Mesothelial cell of epicardium (in vitro differentiated cells): ENCODE results near the gene MRFAP1. TPM values are rescaled to one million over a fixed set of nuclear protein-coding genes. Genes with fewer than 3 reads are reported as not detected.
"Not testable (repeated sequence)": the region's sequence is repeated elsewhere in the genome, so short reads cannot be mapped to it uniquely, and the experiment has no call there.

Source experiments
- DNase-seq, 2 experiments: peaks; one replicate each; pipeline ENCODE4 v3.0.0; 2021; ENCODE audit warnings: low spot score in 2 of 2; ENCODE audit not compliant: unreplicated experiment in 2 of 2
- H3K27ac Mint-ChIP-seq: 2 replicates; pipeline ENCODE4 v1.8.0; 2021; ENCODE audit warnings: mixed read lengths
- H3K27me3 Mint-ChIP-seq: 2 replicates; pipeline ENCODE4 v1.8.0; 2021; ENCODE audit warnings: low read depth, mixed read lengths
- H3K36me3 Mint-ChIP-seq: 2 replicates; pipeline ENCODE4 v1.8.0; 2021; ENCODE audit warnings: mixed read lengths
- H3K4me1 Mint-ChIP-seq: 2 replicates; pipeline ENCODE4 v1.8.0; 2021; ENCODE audit warnings: mixed read lengths
- H3K4me3 Mint-ChIP-seq: 2 replicates; pipeline ENCODE4 v1.8.0; 2021; ENCODE audit warnings: mild to moderate bottlenecking, moderate library complexity, mixed read lengths
- H3K9me3 Mint-ChIP-seq: 2 replicates; pipeline ENCODE4 v1.8.0; 2021; ENCODE audit warnings: mixed read lengths
- CTCF ChIP-seq: fragments of 200-600 bp; sonication (generic); IDR thresholded peaks from one replicate; pipeline ENCODE4 v1.5.0; 2021; ENCODE audit warnings: antibody characterized with exemption; ENCODE audit not compliant: unreplicated experiment
- total RNA-seq: library from RNA; stranded (reverse); gene quantifications from 3 replicates; pipeline ENCODE4 v1.2.1, GENCODE V29; 2021

MRFAP1 gene
- total RNA-seq, 1 donor from 2014 or later = 242 TPM

- TF ChIP-seq CTCF = no peak
- Mint-ChIP-seq H3K4me3 (no peak overlapping the region), H3K36me3 (no peaks in the 10 kb centered on the region), H3K27me3 (no peaks in the 10 kb centered on the region), H3K4me1 (no peaks in the 10 kb centered on the region), H3K9me3 (peaks cover 2% of the 10 kb centered on the region), H3K27ac (no peak overlapping the region)
- DNase-seq = no peak
Observed at GRCh38 chr4:6649216-6649615, 8.7 kb downstream of the MRFAP1 start.

GRCh38 chr4:6654211-6654610 is 13.7 kb downstream of the MRFAP1 start:
- H3K4me1 Mint-ChIP-seq, H3K9me3 Mint-ChIP-seq, H3K27me3 Mint-ChIP-seq, H3K36me3 Mint-ChIP-seq, H3K27ac Mint-ChIP-seq, H3K4me3 Mint-ChIP-seq, DNase-seq: not testable (repeated sequence)

- not testable (repeated sequence) for H3K27me3 Mint-ChIP-seq, H3K4me3 Mint-ChIP-seq, DNase-seq, H3K27ac Mint-ChIP-seq, H3K4me1 Mint-ChIP-seq, H3K36me3 Mint-ChIP-seq, H3K9me3 Mint-ChIP-seq
Observed at GRCh38 chr4:6655291-6655690, 14.8 kb downstream of the MRFAP1 start.

- no peak for TF ChIP-seq CTCF
- H3K27me3 Mint-ChIP-seq = peaks cover 8% of the 10 kb centered on the region
- H3K27ac Mint-ChIP-seq = no peak overlapping the region
- DNase-seq = no peak
- peaks cover 4% of the 10 kb centered on the region for H3K9me3 Mint-ChIP-seq
- H3K4me1 Mint-ChIP-seq = no peaks in the 10 kb centered on the region
- no peaks in the 10 kb centered on the region for H3K36me3 Mint-ChIP-seq
- no peak overlapping the region for H3K4me3 Mint-ChIP-seq
Observed at GRCh38 chr4:6655924-6656323, 15.4 kb downstream of the MRFAP1 start.

GRCh38 chr4:6657242-6658208 is 17.0 kb downstream of the MRFAP1 start:
- Mint-ChIP-seq H3K27me3 (peaks cover 16% of the 10 kb centered on the region), H3K4me3 (no peak overlapping the region), H3K36me3 (no peaks in the 10 kb centered on the region), H3K4me1 (no peaks in the 10 kb centered on the region), H3K9me3 (peaks cover 4% of the 10 kb centered on the region), H3K27ac (no peak overlapping the region)
- no peak for TF ChIP-seq CTCF
- DNase-seq = no peak

- peak overlapping the region; percentile 51 for H3K4me3 Mint-ChIP-seq
- peak overlapping the region; percentile 12 for H3K27ac Mint-ChIP-seq
- H3K4me1 Mint-ChIP-seq = no peaks in the 10 kb centered on the region
- no peaks in the 10 kb centered on the region for H3K36me3 Mint-ChIP-seq
- TF ChIP-seq CTCF = no peak
- DNase-seq = no peak
- peaks cover 4% of the 10 kb centered on the region for H3K9me3 Mint-ChIP-seq
- peaks cover 19% of the 10 kb centered on the region for H3K27me3 Mint-ChIP-seq
Observed at GRCh38 chr4:6658209-6658595, 17.7 kb downstream of the MRFAP1 start.
